GM18951 (cell line): ENCODE results near the gene ANO3.
"Not testable (repeated sequence)": the region's sequence is repeated elsewhere in the genome, so short reads cannot be mapped to it uniquely, and the experiment has no call there.

Source experiments
- POLR2A ChIP-seq: IDR thresholded peaks from 4 replicates; pipeline ENCODE4 v1.6.1; 2011; ENCODE audit warnings: mild to moderate bottlenecking; ENCODE audit not compliant: insufficient read length, insufficient read depth; ENCODE audit errors: extremely low read depth
- in situ Hi-C: fragments of 300-500 bp; cut with MboI; formaldehyde crosslinking; loops from one replicate; pipeline ENCODE4 v1.12.0; 2022; ENCODE audit warnings: low sequenced_read_pairs, mixed read lengths, inconsistent platforms; ENCODE audit not compliant: unreplicated experiment

Gene ANO3

DNA sequence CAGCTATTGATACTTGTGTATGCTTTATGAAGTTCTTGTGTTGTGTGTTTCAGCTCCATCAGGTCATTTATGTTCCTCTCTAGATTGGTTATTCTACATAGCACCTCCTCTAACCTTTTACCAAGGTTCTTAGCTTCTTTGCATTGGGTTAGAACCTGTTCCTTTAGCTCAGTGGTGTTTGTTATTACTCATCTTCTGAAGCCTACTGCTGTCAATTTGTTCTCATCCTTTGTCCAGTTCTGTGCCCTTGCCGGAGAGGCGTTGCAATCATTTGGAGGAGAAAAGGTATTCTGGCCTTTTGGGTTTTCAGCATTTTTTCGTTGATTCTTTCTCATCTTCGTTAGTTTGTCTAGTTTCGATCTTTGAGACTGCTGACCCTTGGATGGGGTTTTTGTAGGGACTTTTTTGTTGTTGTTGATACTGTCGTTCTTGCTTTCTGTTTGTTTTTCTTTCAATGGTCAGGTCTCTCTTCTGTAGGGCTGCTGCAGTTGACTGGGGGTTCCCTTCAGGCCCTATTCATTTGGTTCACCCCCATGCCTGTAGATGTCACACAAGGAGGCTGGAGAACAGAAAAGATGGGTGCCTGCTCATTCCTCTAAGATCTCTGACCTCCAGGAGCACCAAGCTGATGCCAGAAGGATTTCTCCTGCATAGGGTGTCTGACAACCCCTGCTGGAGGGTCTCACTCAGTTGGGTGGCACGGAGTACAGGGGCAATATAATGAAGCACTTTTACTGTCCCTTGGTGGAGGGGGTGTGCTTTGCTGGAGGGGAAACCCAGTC, 276.0 kb downstream of the ANO3 start:
- in situ Hi-C loops, result no loop called here
- TF ChIP-seq POLR2A, result no peak

DNA sequence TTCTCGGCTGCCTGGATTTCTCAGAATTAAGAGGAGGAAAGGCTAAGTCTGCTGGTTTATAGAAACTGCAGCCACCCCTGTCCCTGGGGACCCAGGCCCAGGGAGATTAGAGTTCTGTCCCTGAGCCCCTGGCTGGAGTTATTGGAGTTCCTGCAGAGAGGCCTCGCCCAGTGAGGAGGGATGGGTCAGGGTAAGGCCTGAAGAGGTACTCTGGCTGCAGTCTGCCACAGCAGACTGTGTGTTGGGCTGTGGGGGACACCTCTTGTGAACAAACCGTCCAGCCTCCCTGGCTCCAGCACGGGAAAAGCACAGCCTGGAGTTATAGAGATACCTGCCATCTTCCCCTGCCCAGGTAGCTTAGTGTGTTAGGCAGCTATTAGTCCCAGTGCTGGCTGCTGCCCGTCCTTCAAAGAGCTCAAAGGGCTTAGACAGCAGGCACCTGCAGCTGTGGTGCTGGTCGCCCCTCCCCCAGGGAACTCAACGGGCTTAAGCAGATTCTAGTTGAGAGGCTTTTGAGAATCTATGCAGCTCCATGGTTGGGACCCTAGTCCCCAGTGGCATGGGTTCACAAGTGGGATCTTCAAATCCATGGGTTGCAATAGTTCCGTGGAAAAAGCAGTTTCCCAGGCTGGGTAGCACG, 276.7 kb downstream of the ANO3 start:
- TF ChIP-seq POLR2A, result no peak
- in situ Hi-C loops, result no loop called here

DNA sequence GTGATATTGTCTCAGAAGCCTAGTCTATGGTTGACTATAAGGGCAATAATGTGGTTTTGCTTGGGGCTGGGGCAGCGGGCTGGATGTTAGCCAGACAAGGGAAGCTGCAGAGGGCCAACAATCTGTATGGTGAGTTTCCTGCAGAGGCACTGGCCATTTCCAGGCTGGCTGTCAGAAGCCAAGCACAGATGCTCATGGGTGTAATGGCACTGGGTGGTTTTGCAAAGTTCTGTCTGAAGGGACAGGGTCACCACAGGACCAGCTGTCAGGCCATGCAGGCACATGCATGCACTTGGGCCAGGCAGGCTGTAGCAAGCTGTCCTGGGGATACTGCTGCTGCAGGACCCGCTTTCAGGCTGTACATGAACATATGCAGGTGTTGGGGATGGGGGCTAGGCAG, 281.8 kb downstream of the ANO3 start:
- no peak for TF ChIP-seq POLR2A
- in situ Hi-C loops, result no loop called here

DNA sequence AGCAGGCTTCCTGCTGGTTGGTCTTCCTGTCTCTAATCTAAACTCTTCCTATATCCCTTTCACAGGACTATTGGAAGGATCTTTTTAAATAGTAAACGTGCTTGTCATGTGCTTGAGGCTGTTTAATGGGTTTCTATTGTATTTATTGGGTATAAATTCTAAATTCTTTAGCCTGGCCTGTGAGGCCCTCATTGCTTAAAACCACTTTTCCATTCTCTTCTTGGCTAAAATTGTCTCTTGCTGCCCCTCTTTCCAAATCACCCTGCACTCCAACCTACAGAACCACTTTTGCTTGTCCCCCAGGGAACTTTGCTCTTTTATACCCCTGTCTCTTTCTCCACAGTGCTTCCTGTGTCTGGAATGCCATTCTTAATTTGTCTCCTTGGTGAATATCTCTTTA, 286.5 kb downstream of the ANO3 start:
- TF ChIP-seq POLR2A, result no peak
- in situ Hi-C loops, result no loop called here

DNA sequence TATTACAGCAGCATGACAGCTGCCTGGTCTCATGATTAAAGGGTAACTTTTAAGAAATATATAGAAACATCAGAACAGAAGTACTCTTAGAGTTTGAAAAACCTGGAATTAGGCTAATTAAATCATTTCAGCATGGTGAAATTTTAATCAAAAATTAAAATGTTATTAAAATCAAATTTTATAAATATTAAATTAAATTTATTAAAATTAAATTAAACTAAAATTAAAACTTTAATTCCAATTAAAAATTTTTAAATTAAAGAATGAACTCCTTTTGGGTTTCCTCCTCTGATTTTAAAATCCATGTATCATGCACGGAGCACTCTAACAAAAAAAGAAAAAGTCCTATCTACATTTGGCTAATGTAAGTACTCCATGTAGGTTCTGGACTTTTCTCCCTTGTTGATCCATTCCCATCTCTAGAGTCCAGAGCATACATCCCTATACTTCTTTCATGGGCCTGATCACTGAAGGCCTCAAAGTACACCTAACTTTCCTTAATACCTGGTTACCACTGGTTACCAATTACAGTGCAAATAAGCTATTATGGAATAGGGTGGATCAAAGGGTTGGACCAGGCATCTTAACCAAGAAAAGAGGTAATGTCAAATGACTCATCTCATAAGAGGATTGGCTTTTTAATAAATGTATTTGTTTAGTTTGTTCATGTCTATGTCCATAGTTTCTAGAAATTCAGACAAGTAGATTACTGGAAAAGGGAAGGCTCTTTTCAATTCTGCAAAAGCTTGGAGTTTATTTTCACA, 288.5 kb downstream of the ANO3 start:
- no peak for TF ChIP-seq POLR2A
- in situ Hi-C loops, result no loop called here

GRCh38 chr11:26621132-26621531, 289.2 kb downstream of the ANO3 start:
- TF ChIP-seq POLR2A, result no peak
- in situ Hi-C loops, result no loop called here

GRCh38 chr11:26622181-26622580, 290.3 kb downstream of the ANO3 start:
- TF ChIP-seq POLR2A, result no peak
- in situ Hi-C loops, result no loop called here

DNA sequence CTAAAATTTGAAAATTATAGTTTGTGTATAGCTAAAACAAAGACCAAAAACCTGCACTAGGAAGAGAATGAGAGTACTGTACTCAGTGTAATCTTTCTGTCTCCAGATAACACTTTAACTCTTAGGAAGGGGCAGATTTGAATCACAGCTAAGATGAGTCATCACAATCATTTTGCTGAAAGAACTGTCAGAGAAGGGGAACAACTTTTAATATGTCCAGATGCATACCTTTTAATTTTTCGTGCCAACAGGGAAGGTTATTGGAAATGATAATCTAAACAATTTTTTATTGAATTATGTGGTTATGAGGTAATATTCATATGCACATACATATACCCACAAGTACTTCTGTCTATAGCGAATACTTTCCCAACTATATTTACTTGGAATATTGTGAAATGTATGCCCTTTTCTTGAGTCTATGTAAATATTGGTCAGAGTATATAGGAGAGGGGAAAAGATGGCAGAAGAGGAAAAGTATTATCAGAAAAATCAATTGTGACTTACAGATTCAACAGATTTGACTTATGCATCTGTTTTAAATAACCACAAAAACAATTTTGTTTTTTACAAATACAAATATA, 291.2 kb downstream of the ANO3 start:
- in situ Hi-C loops, result no loop called here
- TF ChIP-seq POLR2A, result no peak

DNA sequence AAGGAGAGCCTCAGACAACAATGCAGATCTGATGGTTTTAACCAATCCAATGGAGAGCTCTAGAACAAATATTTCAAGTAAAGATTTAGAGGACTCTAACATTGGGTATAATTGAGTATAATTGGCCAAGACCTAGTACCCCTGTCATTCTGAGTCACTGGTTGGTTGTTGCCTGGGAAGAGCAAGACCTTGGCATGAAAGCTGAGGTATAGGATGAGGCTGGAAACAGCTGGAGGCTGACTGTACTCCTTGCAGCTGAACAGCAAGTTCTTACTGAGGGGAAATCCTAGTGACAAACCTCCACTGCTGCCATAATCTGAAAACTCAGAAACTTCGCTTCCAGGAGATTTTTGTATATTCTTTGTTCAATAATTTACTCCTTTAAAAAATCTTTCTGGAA, 294.4 kb downstream of the ANO3 start:
- in situ Hi-C loops, result no loop called here
- no peak for TF ChIP-seq POLR2A

DNA sequence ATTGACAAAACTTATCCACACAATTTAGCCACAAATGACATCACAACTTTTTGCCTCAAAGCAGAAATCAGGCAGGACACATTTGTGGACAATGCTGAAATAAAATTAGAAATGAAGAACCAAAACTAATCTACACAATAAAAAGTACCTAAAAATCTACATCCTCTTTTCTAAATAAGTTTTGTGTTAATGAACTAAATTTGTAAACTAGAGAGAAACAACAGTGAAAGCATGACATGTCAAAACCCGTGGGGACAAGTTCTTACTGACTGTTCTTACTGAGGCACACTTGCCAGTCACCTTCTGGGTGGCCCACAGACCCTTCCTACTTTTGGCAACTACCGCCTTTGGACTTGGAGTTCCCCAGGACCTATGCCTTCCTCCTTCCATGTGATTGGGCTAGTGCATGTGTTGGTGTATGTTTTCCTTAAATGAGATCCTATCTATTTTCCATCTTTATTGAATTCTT, 300.8 kb downstream of the ANO3 start:
- in situ Hi-C loops, result no loop called here
- no peak for TF ChIP-seq POLR2A

DNA sequence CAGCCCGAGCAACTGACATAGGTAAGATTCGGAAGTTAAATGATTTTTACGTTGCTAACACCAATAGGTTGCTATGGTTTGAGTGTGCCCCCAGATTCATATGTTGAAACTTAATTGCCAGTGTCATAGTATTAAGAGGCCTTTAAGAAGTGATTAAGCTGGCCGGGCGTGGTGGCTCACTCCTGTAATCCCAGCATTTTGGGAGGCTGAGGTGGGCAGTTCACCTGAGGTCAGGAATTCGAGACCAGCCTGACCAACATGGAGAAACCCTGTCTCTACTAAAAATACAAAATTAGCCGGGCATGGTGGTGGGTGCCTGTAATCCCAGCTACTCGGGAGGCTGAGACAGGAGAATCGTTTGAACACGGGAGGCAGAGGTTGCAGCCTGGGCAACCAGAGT, 311.4 kb downstream of the ANO3 start:
- in situ Hi-C loops, result not testable (repeated sequence)

- in situ Hi-C loops, result loop anchor here (25.0 kb wide), 1 partner anchor 338 kb away; no protein-coding TSS in a partner anchor
- TF ChIP-seq POLR2A, result no peak
These were observed 318.0 kb downstream of the ANO3 start for GRCh38 chr11:26649884-26650283.

DNA sequence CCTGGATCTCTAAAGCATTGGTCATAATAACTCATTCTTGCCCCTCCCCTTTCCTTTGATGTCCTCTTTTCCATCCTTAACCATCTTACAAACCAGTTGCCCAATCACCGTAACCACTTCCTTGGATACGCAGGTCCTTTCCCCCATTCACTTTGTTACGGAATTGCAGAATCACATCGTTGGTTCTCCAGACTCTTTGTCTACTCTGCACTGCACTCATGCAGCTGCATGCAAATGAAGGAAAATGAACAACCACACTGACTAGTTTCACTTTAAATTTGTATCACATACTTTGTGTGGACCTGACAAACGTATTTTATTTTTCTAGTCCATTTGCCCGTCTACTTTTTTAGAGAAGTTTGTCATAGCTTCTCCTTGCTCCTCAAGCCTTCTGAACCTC, 320.0 kb downstream of the ANO3 start:
- no peak for TF ChIP-seq POLR2A
- in situ Hi-C loops, result loop anchor here (25.0 kb wide), 1 partner anchor 340 kb away; no protein-coding TSS in a partner anchor
